Adipocyte (in vitro differentiated cells): ENCODE measurements around the gene PADI4.

Experiments used
- DNase-seq: peaks from one replicate; pipeline ENCODE4 v3.0.0-alpha.2; 2015; ENCODE audit warnings: low read depth
- H3K27me3 ChIP-seq: replicated peaks from 2 replicates; pipeline ENCODE4 v1.7.0; 2013; ENCODE audit warnings: mild to moderate bottlenecking, low read length, moderate library complexity; ENCODE audit not compliant: control insufficient read depth, insufficient read depth
- H3K36me3 ChIP-seq: 2 replicates; pipeline ENCODE4 v1.7.0; 2013; ENCODE audit warnings: low read length, mild to moderate bottlenecking, moderate library complexity; ENCODE audit not compliant: control insufficient read depth, insufficient read depth, severe bottlenecking
- H3K4me1 ChIP-seq: 2 replicates; pipeline ENCODE4 v1.7.0; 2013; ENCODE audit warnings: mild to moderate bottlenecking, low read length, moderate library complexity; ENCODE audit not compliant: control insufficient read depth, insufficient read depth
- H3K4me3 ChIP-seq: 2 replicates; pipeline ENCODE4 v1.7.0; 2013; ENCODE audit warnings: mild to moderate bottlenecking, low read length, moderate library complexity
- H3K9ac ChIP-seq: 2 replicates; pipeline ENCODE4 v1.7.0; 2013; ENCODE audit warnings: mild to moderate bottlenecking, low read length, moderate library complexity
- H3K9me3 ChIP-seq: 2 replicates; pipeline ENCODE4 v1.7.0; 2013; ENCODE audit warnings: mild to moderate bottlenecking, low read length, moderate library complexity; ENCODE audit not compliant: control insufficient read depth

The PADI4 gene

GRCh38 chr1:17355898-17356297 lies 47.9 kb downstream of the PADI4 start:
- Histone ChIP-seq H3K27me3 (peaks cover 47% of the 10 kb centered on the region), H3K4me3 (no peak overlapping the region), H3K4me1 (no peaks in the 10 kb centered on the region), H3K36me3 (no peaks in the 10 kb centered on the region), H3K9me3 (no peaks in the 10 kb centered on the region), H3K9ac (no peak overlapping the region)
- DNase-seq, result no peak

- no peaks in the 10 kb centered on the region for H3K4me1 ChIP-seq
- H3K9me3 ChIP-seq, result no peaks in the 10 kb centered on the region
- no peak overlapping the region for H3K9ac ChIP-seq
- H3K4me3 ChIP-seq, result no peak overlapping the region
- peaks cover 48% of the 10 kb centered on the region for H3K27me3 ChIP-seq
- H3K36me3 ChIP-seq, result no peaks in the 10 kb centered on the region
- DNase-seq, result no peak
Observed at GRCh38 chr1:17356387-17357026, 48.5 kb downstream of the PADI4 start.

- no peaks in the 10 kb centered on the region for H3K36me3 ChIP-seq
- H3K4me1 ChIP-seq, result no peaks in the 10 kb centered on the region
- no peaks in the 10 kb centered on the region for H3K9me3 ChIP-seq
- DNase-seq, result no peak
- H3K27me3 ChIP-seq, result peaks cover 35% of the 10 kb centered on the region
- no peak overlapping the region for H3K4me3 ChIP-seq
- no peak overlapping the region for H3K9ac ChIP-seq
Observed at GRCh38 chr1:17358557-17358956, 50.6 kb downstream of the PADI4 start.

- no peak for DNase-seq
Observed at GRCh38 chr1:17359031-17359430, 51.0 kb downstream of the PADI4 start.

GRCh38 chr1:17359808-17360207 lies 51.8 kb downstream of the PADI4 start:
- H3K27me3 ChIP-seq, result peaks cover 35% of the 10 kb centered on the region
- no peaks in the 10 kb centered on the region for H3K36me3 ChIP-seq
- no peak overlapping the region for H3K4me3 ChIP-seq
- H3K4me1 ChIP-seq, result no peaks in the 10 kb centered on the region
- peaks cover 8% of the 10 kb centered on the region for H3K9me3 ChIP-seq
- H3K9ac ChIP-seq, result no peak overlapping the region
- no peak for DNase-seq

More at GRCh38 chr1:17359031-17359430, 51.0 kb downstream of the PADI4 start:
- peaks cover 2% of the 10 kb centered on the region for H3K9me3 ChIP-seq
- no peaks in the 10 kb centered on the region for H3K4me1 ChIP-seq
- H3K36me3 ChIP-seq, result no peaks in the 10 kb centered on the region
- no peak overlapping the region for H3K9ac ChIP-seq
- no peak overlapping the region for H3K4me3 ChIP-seq
- H3K27me3 ChIP-seq, result peaks cover 38% of the 10 kb centered on the region

GRCh38 chr1:17360272-17360956 lies 52.4 kb downstream of the PADI4 start:
- Histone ChIP-seq H3K9me3 (peaks cover 8% of the 10 kb centered on the region), H3K9ac (no peak overlapping the region), H3K27me3 (peaks cover 34% of the 10 kb centered on the region), H3K36me3 (no peaks in the 10 kb centered on the region), H3K4me3 (no peak overlapping the region), H3K4me1 (no peaks in the 10 kb centered on the region)
- DNase-seq, result no peak

- no peak for DNase-seq
- Histone ChIP-seq H3K4me3 (no peak overlapping the region), H3K36me3 (no peaks in the 10 kb centered on the region), H3K9ac (no peak overlapping the region), H3K27me3 (peaks cover 26% of the 10 kb centered on the region), H3K4me1 (no peaks in the 10 kb centered on the region), H3K9me3 (peaks cover 8% of the 10 kb centered on the region)
Observed at GRCh38 chr1:17361687-17362086, 53.7 kb downstream of the PADI4 start.

GRCh38 chr1:17363351-17363750 lies 55.4 kb downstream of the PADI4 start:
- no peaks in the 10 kb centered on the region for H3K36me3 ChIP-seq
- DNase-seq, result no peak

GRCh38 chr1:17363771-17364170 lies 55.8 kb downstream of the PADI4 start:
- H3K9me3 ChIP-seq, result peaks cover 8% of the 10 kb centered on the region
- DNase-seq, result no peak
- no peak overlapping the region for H3K4me3 ChIP-seq
- H3K9ac ChIP-seq, result no peak overlapping the region
- H3K27me3 ChIP-seq, result peaks cover 38% of the 10 kb centered on the region
- no peaks in the 10 kb centered on the region for H3K4me1 ChIP-seq
- H3K36me3 ChIP-seq, result no peaks in the 10 kb centered on the region

More at GRCh38 chr1:17363351-17363750, 55.4 kb downstream of the PADI4 start:
- no peak overlapping the region for H3K9ac ChIP-seq
- no peak overlapping the region for H3K4me3 ChIP-seq
- H3K9me3 ChIP-seq, result peaks cover 8% of the 10 kb centered on the region
- H3K4me1 ChIP-seq, result no peaks in the 10 kb centered on the region
- peaks cover 38% of the 10 kb centered on the region for H3K27me3 ChIP-seq

GRCh38 chr1:17365293-17365692 lies 57.3 kb downstream of the PADI4 start:
- Histone ChIP-seq H3K9ac (no peak overlapping the region), H3K4me3 (no peak overlapping the region), H3K27me3 (peaks cover 43% of the 10 kb centered on the region), H3K9me3 (peaks cover 8% of the 10 kb centered on the region), H3K36me3 (no peaks in the 10 kb centered on the region), H3K4me1 (no peaks in the 10 kb centered on the region)
- no peak for DNase-seq

- peak; percentile 23 for DNase-seq
Observed at GRCh38 chr1:17369466-17369865, 61.5 kb downstream of the PADI4 start.

More at GRCh38 chr1:17369466-17369865, 61.5 kb downstream of the PADI4 start:
- peaks cover 51% of the 10 kb centered on the region for H3K27me3 ChIP-seq
- H3K9ac ChIP-seq, result no peak overlapping the region
- H3K36me3 ChIP-seq, result no peaks in the 10 kb centered on the region
- H3K9me3 ChIP-seq, result peaks cover 2% of the 10 kb centered on the region
- H3K4me1 ChIP-seq, result no peaks in the 10 kb centered on the region
- no peak overlapping the region for H3K4me3 ChIP-seq
